NCI-H345 treated with DMSO at 0.1 percent for 48 hours (cell line): ENCODE data around the gene CDC34.

Experiments
- DNase-seq: peaks from one replicate; lab custom pipeline; 2025; ENCODE audit not compliant: unreplicated experiment; lab: John Stamatoyannopoulos, UW

Gene CDC34

DNA sequence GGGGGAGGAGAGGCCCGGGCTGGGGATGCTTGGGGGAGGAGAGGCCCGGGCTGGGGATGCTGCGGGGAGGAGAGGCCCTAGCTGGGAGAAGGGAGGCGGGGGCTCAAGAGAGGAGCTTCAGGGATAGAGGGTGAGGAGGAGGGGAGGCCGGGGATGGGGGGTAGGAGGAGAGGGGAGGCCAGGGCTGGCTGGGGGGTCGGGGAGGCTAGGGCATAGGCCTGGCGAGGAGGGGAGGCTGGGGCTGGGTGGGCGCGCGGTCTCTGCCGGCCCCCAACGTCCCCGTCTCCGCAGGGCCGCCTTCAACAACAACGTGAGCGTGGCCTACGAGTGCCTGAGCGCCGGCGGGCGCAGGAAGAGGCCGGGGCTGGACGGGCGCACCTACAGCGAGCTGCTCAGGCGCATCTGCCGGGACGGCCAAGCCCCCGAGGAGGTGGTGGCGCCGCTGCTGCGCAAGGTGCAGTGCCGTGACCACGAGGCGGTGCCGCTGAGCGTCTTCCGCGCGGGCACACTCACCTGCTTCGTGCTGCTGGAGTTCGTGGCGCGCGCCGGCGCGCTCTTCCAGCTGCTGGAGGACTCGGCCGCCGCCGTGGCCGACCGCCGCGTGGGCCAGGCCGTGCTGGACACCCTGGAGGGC, 12.8 kb upstream of the CDC34 start:
- DNase-seq, result no peak

DNA sequence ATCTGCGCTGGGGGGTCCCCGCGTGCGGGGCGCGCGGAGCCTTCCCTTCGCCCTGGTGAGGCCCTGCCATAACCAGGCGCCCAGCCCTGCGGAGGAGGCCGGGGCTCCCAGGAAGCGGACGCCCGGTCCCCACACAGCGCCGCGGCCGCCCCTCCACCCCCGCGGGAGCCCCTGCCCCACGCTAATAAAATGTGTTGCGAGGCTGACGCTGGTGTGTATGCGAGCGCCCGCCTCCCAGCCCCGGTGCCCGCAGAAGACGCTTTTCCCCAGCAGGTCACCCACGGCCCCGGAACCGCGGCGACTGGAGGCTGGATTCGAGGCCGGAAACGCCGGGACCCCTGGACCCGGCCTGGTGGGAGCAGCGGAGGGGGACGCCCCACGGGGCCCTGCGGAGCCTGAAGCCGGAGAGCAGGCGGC, 12.1 kb upstream of the CDC34 start:
- DNase-seq, result no peak

- no peak for DNase-seq
Measured at GRCh38 chr19:522726-523125, 8.8 kb upstream of the CDC34 start.

DNA sequence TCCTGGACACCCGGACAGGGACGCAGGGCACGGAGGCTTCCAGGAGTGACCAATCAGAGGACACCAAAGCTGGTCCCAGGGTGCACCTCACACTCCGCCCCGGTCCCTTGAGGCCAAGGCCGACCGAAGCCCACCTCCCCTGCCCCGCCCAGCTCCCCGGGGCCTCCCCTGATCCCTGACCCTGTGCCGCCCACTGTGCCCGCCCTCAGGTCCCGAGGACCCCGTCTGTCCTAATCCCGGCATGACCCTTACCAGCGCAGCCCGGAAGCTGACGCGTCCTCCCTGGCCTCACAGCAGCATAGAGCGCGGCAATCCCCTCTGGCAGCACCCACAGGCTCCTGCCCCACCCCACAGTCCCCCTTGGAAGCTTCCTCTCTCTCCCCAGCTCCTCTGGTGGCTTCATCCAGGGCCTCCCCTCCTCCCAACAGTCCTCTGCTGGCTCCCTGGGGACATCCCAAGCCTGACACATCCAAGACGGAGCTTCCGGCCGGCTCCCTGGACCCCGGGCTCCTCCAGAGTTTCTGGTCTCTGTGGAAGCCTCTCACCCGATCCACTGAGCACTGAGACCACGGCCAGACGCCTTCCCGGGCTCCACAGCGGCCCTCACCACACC, 7.4 kb upstream of the CDC34 start:
- peak; percentile 43 for DNase-seq

- no peak for DNase-seq
Measured at GRCh38 chr19:525029-525428, 6.5 kb upstream of the CDC34 start.

DNA sequence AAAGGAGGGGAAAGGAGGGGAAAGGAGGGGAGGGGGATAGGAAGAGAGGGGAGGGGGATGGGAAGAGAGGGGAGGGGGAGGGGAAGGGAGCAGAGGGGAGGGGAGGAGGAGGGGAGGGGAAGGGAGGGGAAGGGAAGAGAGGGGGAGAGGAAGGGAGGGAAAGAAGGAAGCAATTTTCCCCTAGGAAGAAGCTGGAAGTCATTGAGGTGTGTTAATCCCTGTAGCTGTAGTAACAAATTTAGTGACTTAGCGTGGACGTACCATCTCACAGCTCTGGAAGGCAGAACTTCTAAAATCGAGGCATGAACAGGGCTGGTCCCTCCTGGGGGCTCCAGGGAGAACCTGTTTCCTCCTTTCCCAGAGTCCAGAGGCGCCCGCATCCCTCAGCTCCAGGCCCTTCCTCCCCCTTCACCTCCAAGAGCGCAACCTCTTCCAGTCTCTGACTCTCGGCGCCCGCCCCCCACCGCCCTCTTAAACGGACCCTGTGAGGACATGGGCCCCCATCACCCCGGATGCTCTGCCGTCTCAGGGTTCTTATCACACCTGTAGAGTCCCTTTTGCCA, 5.6 kb upstream of the CDC34 start:
- DNase-seq, result no peak

GRCh38 chr19:530134-531008, 1.2 kb upstream of the CDC34 start:
- no peak for DNase-seq

DNA sequence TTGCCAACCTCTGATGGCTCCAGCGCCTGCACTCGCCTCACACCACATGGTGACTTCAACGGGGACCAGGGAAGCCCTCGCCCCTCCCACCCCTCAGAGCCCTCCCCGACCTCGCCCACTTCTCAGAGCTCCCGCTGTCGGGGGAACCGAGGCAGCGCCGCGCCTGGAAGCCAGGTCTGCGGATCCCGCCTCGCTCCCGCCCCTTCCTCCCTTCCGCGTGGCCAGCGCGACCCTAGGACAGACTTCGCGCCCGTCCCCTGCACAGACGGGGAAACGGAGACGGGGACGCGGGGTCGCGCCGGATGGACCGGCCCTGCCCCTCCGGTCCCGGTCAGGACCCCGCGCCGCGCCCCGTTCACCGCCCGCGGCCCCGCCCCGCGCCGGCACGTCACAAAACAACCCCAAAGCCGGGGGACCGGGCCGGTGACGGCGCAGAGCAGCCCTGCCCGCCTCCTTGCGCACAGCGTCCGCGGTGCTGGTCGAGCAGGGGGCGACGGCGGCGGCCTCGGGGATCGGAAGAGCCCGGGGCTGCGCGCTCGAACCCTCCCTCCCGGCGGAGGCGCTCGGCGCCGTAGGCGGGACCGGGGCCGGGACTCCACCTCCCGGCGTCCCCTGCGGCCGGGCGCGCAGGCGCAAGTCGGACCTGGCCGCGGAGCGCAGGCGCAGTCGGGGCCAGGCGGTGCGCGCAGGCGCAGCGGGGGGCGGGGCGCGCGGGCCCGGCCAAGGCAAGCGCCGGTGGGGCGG, 379 bp upstream of the CDC34 start:
- peak; percentile 69 for DNase-seq

- no peak for DNase-seq
Measured at GRCh38 chr19:532561-533363, 1.2 kb downstream of the CDC34 start.

DNA sequence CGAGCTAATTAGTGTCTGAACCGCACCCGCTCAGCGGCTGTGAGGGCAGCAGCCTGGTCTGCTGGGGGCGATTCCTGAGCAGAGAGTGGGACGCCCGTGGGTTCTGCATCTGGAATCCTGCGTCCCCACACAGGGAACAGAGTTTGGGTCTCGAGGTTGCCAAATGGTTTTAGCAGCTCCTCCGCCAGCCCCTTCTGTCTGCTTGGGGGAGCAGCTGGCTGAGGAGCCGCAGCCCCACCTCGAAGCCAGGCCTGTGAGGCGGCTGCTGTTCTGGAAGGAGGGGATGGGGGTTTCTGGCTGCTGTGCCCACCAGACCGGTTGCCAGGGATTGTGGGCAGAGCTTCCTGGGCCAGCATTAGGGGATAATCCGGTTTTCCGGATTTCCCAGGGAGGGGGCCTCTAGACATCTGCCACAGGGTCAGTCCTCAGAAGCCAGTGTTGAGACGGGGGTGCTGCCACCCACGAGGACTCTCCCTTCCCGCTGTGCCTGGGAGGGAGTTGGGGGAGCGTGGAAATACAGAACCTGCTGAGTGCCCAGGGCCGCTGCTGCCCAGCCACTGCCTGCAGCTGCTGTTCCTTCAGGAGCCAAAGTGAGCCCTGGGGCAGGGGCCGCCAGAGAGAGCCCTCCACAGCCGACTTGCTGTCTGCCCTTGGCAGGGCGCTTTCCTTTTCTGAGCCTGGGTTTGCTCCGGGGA, 2.0 kb downstream of the CDC34 start:
- no peak for DNase-seq

DNA sequence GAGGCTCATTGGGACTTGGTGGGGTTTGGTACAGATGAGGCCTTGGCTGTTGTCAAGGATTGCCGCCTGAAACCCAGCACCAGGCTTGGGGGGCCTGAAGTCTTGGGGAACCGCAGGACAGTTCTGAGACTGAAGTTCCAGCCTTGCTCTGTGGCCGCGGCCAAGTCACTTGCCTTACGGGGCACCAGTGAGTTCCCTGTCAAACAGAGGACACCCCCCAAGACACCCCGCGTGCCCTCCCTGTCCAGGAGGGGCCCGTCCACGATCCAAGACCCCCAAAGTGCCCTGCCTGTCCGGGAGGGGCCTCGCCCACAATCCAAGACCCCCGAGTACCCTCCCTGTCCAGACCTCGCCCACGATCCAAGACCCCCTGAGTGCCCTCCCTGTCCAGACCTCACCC, 2.5 kb downstream of the CDC34 start:
- no peak for DNase-seq

GRCh38 chr19:535017-535835, 3.7 kb downstream of the CDC34 start:
- DNase-seq, result no peak

DNA sequence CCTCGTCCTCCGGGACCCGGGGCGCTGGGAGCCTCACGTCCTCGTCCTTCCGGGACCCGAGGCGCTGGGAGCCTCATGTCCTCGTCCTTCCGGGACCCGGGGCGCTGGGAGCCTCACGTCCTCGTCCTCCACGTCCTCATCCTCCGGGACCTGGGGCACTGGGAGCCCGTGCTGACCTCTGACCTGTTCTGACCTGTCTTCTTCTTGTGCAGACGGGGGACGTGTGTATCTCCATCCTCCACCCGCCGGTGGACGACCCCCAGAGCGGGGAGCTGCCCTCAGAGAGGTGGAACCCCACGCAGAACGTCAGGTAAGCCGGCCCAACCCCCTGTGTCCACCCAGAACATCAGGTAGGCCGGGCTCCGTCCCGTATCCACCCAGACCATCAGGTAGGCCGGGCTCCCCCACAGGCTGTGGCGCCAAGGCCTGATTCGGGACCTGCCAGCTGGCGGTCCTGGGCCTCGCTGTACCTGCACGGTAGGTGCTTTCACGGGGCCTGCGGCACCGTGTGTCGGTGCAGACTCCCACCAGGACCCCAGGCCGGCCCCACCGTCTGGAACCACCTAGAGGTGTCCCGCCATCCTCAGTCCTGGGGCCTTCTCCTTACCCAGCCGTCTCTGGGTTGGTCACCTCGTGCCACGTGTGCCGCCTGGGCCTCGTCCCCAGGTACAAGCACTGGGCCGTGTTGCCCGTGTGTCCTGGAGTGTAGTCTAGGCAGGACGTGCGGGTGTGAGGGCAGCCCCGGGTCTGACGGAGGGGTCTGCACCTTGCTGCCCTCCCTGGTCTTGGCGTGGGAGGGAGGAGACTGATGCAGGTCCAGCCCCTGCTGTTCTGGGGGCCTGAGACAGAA, 4.7 kb downstream of the CDC34 start:
- no peak for DNase-seq

DNA sequence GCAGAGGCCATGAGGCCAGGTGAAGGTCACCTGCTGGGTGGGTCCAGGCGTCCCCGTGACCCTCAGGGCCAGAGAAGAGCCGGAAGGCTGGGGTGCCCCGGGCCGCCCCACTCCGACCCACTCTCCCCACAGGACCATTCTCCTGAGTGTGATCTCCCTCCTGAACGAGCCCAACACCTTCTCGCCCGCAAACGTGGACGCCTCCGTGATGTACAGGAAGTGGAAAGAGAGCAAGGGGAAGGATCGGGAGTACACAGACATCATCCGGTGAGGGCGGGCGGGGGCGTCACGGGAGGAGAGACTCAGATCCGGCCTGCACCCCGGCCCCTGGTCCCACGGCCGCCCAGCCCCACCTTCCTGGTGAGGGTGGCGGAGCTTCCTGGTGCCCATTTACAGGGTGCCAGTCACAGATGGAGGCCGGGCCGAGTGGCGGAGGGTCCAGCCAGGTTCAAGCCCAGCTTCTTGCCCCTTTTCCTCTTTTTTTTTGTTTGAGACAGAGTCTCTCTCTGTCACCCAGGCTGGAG, 5.4 kb downstream of the CDC34 start:
- no peak for DNase-seq

- DNase-seq, result no peak
Measured at GRCh38 chr19:538641-539428, 7.3 kb downstream of the CDC34 start.

DNA sequence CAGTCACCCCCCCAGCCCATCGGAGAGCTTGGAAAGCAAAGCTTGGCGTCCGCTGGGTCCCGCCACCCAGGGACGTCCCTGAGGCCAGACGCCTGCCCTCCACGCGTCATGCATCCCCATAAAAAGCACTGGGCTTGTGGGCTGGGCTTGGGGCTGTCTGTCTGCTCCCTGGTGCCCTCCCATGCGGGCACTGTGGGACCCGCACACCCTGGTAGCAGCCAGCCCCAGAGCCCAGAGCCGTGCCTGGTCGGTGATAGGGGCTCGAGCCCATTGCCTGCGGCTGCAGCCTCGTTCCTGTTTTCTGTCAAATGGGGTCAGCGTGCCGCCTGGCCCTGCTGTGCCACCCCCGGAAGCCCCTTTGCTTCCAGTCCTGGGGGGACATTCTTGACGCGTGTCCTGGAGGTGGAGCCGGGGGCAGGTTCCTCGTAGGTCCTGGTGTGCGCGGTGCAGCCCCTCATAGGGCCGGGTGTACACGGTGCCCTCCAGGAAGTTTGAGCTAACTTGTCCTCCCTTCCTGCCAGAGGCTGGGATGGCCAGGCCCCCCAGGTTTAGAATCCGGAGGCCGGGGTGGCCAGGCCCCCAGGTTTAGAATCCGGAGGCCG, 8.0 kb downstream of the CDC34 start:
- DNase-seq, result no peak
